ENCODE results near the gene LCE1B. TPM values are rescaled to one million over a fixed set of nuclear protein-coding genes. Genes with fewer than 3 reads are reported as not detected.

The LCE1B gene
- total and polyA plus RNA-seq, 2 donors (not counting 1 experiment from before 2014, with no cell fraction given): not detected

GRCh38 chr1:152776361-152776760, 35.4 kb upstream of the LCE1B start:
- Mint-ChIP-seq H3K27ac (no peak overlapping the region), H3K4me3 (no peak overlapping the region), H3K9me3 (ENCODE audit: insufficient read depth) (no peaks in the 10 kb centered on the region), H3K4me1 (no peaks in the 10 kb centered on the region), H3K27me3 (peaks cover 42% of the 10 kb centered on the region)
- Histone ChIP-seq H3K4me1 (ENCODE audit: control insufficient read depth in 2 of 2, insufficient read depth in 2 of 2, low read length in 2 of 2) (no peaks in the 10 kb centered on the region), H3K79me2 (ENCODE audit: control insufficient read depth, insufficient read depth, low read length) (no peaks in the 10 kb centered on the region), H3K36me3 (replicated peaks in 1 of 2; ENCODE audit: control extremely low read depth in 1 of 2, control insufficient read depth in 1 of 2, extremely low read depth in 1 of 2, insufficient read depth in 2 of 2, low read length in 1 of 2) (no peaks in the 10 kb centered on the region), H3K4me2 (replicated peaks; ENCODE audit: low read depth, low read length, poor library complexity, severe bottlenecking) (no peak overlapping the region), H3K9me3 (ENCODE audit: control extremely low read depth in 1 of 3, control insufficient read depth in 2 of 3, insufficient read depth in 1 of 3, low read length in 2 of 3) (no peaks in the 10 kb centered on the region), H4K20me1 (ENCODE audit: control insufficient read depth, insufficient read depth, low read length, poor library complexity, severe bottlenecking) (no peaks in the 10 kb centered on the region), H3K4me3 (ENCODE audit: control extremely low read depth in 1 of 5, extremely low read depth in 1 of 5, insufficient read depth in 1 of 5, low read depth in 2 of 5, low read length in 4 of 5) (no peak overlapping the region), H3K27me3 (replicated peaks in 1 of 4; ENCODE audit: control extremely low read depth in 1 of 4, control insufficient read depth in 3 of 4, insufficient read depth in 4 of 4, low read length in 3 of 4) (peaks cover 0 to 6% (median 0%) of the 10 kb centered on the region in 4 experiments), H3K9ac (ENCODE audit: low read length) (no peak overlapping the region), H3K27ac (ENCODE audit: low read length in 2 of 2) (no peak overlapping the region), H2AFZ (ENCODE audit: insufficient read depth, low read depth, low read length, poor library complexity, severe bottlenecking) (no peak overlapping the region)
- POLR2A ChIA-PET: no interaction called here
- no peak for TF ChIP-seq EZH2 (IDR thresholded peaks at IDR 0.05; ENCODE audit: borderline replicate concordance, insufficient read depth, low read depth, low read length, poor library complexity, severe bottlenecking)
- TF ChIP-seq CTCF (IDR thresholded peaks at IDR 0.05): no peak
- CTCF ChIA-PET: no interaction called here
- DNase-seq (no peak), ATAC-seq (ENCODE audit: low read depth) (no peak)
- WGBS (ENCODE audit: insufficient coverage): 84% methylated on average over 11 of the region's 11 CpGs
- intact Hi-C loops (cut with micrococcal nuclease): no loop called here

- ATAC-seq (ENCODE audit: low read depth) (no peak), DNase-seq (no peak)
- TF ChIP-seq CTCF (IDR thresholded peaks at IDR 0.05): no peak
- no peak for TF ChIP-seq EZH2 (IDR thresholded peaks at IDR 0.05; ENCODE audit: borderline replicate concordance, insufficient read depth, low read depth, low read length, poor library complexity, severe bottlenecking)
- Histone ChIP-seq H2AFZ (ENCODE audit: insufficient read depth, low read depth, low read length, poor library complexity, severe bottlenecking) (no peak overlapping the region), H3K36me3 (replicated peaks in 1 of 2; ENCODE audit: control extremely low read depth in 1 of 2, control insufficient read depth in 1 of 2, extremely low read depth in 1 of 2, insufficient read depth in 2 of 2, low read length in 1 of 2) (no peaks in the 10 kb centered on the region), H3K4me3 (ENCODE audit: control extremely low read depth in 1 of 5, extremely low read depth in 1 of 5, insufficient read depth in 1 of 5, low read depth in 2 of 5, low read length in 4 of 5) (no peak overlapping the region), H3K27me3 (replicated peaks in 1 of 4; ENCODE audit: control extremely low read depth in 1 of 4, control insufficient read depth in 3 of 4, insufficient read depth in 4 of 4, low read length in 3 of 4) (peaks cover 0 to 6% (median 0%) of the 10 kb centered on the region in 4 experiments), H3K9me3 (ENCODE audit: control extremely low read depth in 1 of 3, control insufficient read depth in 2 of 3, insufficient read depth in 1 of 3, low read length in 2 of 3) (no peaks in the 10 kb centered on the region), H3K4me1 (ENCODE audit: control insufficient read depth in 2 of 2, insufficient read depth in 2 of 2, low read length in 2 of 2) (no peaks in the 10 kb centered on the region), H4K20me1 (ENCODE audit: control insufficient read depth, insufficient read depth, low read length, poor library complexity, severe bottlenecking) (no peaks in the 10 kb centered on the region), H3K4me2 (replicated peaks; ENCODE audit: low read depth, low read length, poor library complexity, severe bottlenecking) (no peak overlapping the region), H3K79me2 (ENCODE audit: control insufficient read depth, insufficient read depth, low read length) (no peaks in the 10 kb centered on the region), H3K27ac (ENCODE audit: low read length in 2 of 2) (no peak overlapping the region), H3K9ac (ENCODE audit: low read length) (no peak overlapping the region)
- WGBS (ENCODE audit: insufficient coverage): 100% methylated on average over 1 of the region's 4 CpGs
- no peaks in the 10 kb centered on the region for H3K9me3 Mint-ChIP-seq (ENCODE audit: insufficient read depth)
- ChIA-PET CTCF (no interaction called here), POLR2A (no interaction called here)
- H3K27ac Mint-ChIP-seq: no peak overlapping the region
- no peak overlapping the region for H3K4me3 Mint-ChIP-seq
- H3K27me3 Mint-ChIP-seq: peaks cover 42% of the 10 kb centered on the region
- H3K4me1 Mint-ChIP-seq: no peaks in the 10 kb centered on the region
- intact Hi-C loops (cut with micrococcal nuclease): no loop called here
These were observed 34.1 kb upstream of the LCE1B start for GRCh38 chr1:152777510-152778137.
